ENCODE measurements around the gene NBAS.

GRCh38 chr2:15136639-15137038 is 424.5 kb downstream of the NBAS start:
- no peak for TF ChIP-seq PRDM10 (CRISPR knock-in tag; IDR thresholded peaks at IDR 0.05; ENCODE audit: low read depth)
- TF ChIP-seq ETV6 (CRISPR knock-in tag; conservative IDR thresholded peaks at IDR 0.05), result no peak
- TF ChIP-seq ZNF550 (CRISPR knock-in tag; IDR thresholded peaks at IDR 0.05; ENCODE audit: borderline replicate concordance), result no peak
- TF ChIP-seq ZNF318 (CRISPR knock-in tag; IDR thresholded peaks at IDR 0.05), result no peak
- no peak for TF ChIP-seq SMAD3 (CRISPR knock-in tag; IDR thresholded peaks at IDR 0.05)
- no peak for TF ChIP-seq CTCF (CRISPR knock-in tag; IDR thresholded peaks at IDR 0.05)
- no peak for TF ChIP-seq TBL1XR1 (IDR thresholded peaks at IDR 0.05; ENCODE audit: borderline replicate concordance, low read length, partially characterized antibody)
- TF ChIP-seq FIP1L1 (IDR thresholded peaks at IDR 0.05; ENCODE audit: borderline replicate concordance, insufficient read depth, low read depth, low read length), result no peak
- no peak for TF ChIP-seq ZBTB10 (CRISPR knock-in tag; IDR thresholded peaks at IDR 0.05; ENCODE audit: borderline replicate concordance)
- TF ChIP-seq TBP (CRISPR knock-in tag; IDR thresholded peaks at IDR 0.05), result no peak
- TF ChIP-seq RARG (CRISPR knock-in tag; IDR thresholded peaks at IDR 0.05; ENCODE audit: low read depth), result no peak
- TF ChIP-seq ZNF138 (CRISPR knock-in tag; IDR thresholded peaks at IDR 0.05; ENCODE audit: low read depth), result no peak
- no peak for TF ChIP-seq ZBTB42 (CRISPR knock-in tag; IDR thresholded peaks at IDR 0.05)
- TF ChIP-seq EP300 (IDR thresholded peaks at IDR 0.05; ENCODE audit: low read depth in 2 of 2, low read length in 2 of 2), result no peak
- TF ChIP-seq EP300 (CRISPR knock-in tag; IDR thresholded peaks at IDR 0.05; ENCODE audit: borderline replicate concordance), result no peak

Data from HepG2 (cell line).